HL-60 (cell line): ENCODE results near the gene LRRC41.

Source experiments
- POLR2AphosphoS5 ChIP-seq: IDR thresholded peaks from 2 replicates; pipeline ENCODE4 v1.6.1; 2012; ENCODE audit warnings: low read depth
- TF ChIP-seq, protein P1 (sequence below): IDR thresholded peaks from one replicate; pipeline ENCODE4 v1.5.1; 2011; ENCODE audit warnings: low read length, control low read depth, inconsistent platforms; ENCODE audit not compliant: insufficient read depth
- TF ChIP-seq, protein P2 (sequence below): IDR thresholded peaks from 2 replicates; pipeline ENCODE4 v1.6.1; 2012; ENCODE audit warnings: low read depth; ENCODE audit not compliant: insufficient replicate concordance

DNA sequence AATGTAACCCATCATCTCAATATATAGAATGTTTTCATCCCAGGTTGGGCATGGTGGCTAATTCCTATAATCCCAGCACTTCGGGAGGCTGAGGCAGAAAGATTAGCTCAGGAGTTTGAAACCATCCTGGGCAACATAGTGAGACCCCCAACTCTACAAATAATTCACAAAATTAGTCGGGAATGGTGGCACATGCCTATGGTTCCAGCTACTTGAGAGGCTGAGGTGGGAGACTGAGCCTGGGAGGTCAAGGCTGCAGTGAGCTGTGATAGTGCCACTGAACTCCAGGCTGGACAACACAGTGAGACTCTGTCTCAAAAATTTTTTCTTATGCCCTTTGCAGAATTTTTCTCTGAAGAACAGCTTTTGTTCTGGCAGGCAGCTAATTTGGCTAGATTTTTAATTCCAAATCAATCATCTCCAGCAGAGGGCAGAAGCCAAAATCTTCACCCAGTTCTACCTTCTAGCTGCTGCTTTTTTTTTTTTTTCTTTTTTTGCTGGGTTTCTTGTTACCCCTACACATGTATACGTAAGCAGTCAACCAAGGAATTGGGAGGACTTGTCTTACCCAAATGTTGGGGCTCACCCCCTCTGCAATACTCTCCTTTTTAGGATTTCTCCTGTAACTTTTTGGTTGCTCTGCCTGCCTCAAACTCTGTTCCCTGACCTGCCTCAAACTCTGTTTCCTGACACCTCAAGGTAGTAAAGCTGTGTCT is 58.6 kb downstream of the LRRC41 start:
- TF ChIP-seq, protein P1, sequence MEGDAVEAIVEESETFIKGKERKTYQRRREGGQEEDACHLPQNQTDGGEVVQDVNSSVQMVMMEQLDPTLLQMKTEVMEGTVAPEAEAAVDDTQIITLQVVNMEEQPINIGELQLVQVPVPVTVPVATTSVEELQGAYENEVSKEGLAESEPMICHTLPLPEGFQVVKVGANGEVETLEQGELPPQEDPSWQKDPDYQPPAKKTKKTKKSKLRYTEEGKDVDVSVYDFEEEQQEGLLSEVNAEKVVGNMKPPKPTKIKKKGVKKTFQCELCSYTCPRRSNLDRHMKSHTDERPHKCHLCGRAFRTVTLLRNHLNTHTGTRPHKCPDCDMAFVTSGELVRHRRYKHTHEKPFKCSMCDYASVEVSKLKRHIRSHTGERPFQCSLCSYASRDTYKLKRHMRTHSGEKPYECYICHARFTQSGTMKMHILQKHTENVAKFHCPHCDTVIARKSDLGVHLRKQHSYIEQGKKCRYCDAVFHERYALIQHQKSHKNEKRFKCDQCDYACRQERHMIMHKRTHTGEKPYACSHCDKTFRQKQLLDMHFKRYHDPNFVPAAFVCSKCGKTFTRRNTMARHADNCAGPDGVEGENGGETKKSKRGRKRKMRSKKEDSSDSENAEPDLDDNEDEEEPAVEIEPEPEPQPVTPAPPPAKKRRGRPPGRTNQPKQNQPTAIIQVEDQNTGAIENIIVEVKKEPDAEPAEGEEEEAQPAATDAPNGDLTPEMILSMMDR: peak; percentile 35
- TF ChIP-seq, protein P2, sequence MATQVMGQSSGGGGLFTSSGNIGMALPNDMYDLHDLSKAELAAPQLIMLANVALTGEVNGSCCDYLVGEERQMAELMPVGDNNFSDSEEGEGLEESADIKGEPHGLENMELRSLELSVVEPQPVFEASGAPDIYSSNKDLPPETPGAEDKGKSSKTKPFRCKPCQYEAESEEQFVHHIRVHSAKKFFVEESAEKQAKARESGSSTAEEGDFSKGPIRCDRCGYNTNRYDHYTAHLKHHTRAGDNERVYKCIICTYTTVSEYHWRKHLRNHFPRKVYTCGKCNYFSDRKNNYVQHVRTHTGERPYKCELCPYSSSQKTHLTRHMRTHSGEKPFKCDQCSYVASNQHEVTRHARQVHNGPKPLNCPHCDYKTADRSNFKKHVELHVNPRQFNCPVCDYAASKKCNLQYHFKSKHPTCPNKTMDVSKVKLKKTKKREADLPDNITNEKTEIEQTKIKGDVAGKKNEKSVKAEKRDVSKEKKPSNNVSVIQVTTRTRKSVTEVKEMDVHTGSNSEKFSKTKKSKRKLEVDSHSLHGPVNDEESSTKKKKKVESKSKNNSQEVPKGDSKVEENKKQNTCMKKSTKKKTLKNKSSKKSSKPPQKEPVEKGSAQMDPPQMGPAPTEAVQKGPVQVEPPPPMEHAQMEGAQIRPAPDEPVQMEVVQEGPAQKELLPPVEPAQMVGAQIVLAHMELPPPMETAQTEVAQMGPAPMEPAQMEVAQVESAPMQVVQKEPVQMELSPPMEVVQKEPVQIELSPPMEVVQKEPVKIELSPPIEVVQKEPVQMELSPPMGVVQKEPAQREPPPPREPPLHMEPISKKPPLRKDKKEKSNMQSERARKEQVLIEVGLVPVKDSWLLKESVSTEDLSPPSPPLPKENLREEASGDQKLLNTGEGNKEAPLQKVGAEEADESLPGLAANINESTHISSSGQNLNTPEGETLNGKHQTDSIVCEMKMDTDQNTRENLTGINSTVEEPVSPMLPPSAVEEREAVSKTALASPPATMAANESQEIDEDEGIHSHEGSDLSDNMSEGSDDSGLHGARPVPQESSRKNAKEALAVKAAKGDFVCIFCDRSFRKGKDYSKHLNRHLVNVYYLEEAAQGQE: no peak
- no peak for TF ChIP-seq POLR2AphosphoS5
